ENCODE data around the gene TIMM8A. TPM values are rescaled to one million over a fixed set of nuclear protein-coding genes. Genes with fewer than 3 reads are reported as not detected.

Gene TIMM8A
- polyA plus RNA-seq, 1 donor from 2014 or later, result 7.2 TPM

- H3K9me3 ChIP-seq (ENCODE audit: low read length), result no peaks in the 10 kb centered on the region
- H4K20me1 ChIP-seq (ENCODE audit: insufficient read depth), result no peaks in the 10 kb centered on the region
- no peaks in the 10 kb centered on the region for H3K9me2 ChIP-seq (ENCODE audit: insufficient read depth, low read length)
- no peak overlapping the region for H3K9ac ChIP-seq (ENCODE audit: low read length)
- no peak overlapping the region for H3K27ac ChIP-seq (ENCODE audit: low read length)
- no peak overlapping the region for H3K4me3 ChIP-seq (ENCODE audit: low read length)
- no peaks in the 10 kb centered on the region for H3F3A ChIP-seq (ENCODE audit: insufficient read depth, low read length, poor library complexity, severe bottlenecking)
- H2AFZ ChIP-seq (ENCODE audit: low read depth, low read length), result no peak overlapping the region
- H3K27me3 ChIP-seq (ENCODE audit: insufficient read depth, low read depth, low read length), result no peaks in the 10 kb centered on the region
- no peak overlapping the region for H3K4me2 ChIP-seq (ENCODE audit: low read length)
- H3K36me3 ChIP-seq (ENCODE audit: insufficient read depth, low read length), result no peaks in the 10 kb centered on the region
- H3K79me2 ChIP-seq (replicated peaks; ENCODE audit: insufficient read depth, low read length), result no peaks in the 10 kb centered on the region
- TF ChIP-seq EP300 (conservative IDR thresholded peaks at IDR 0.05; ENCODE audit: poor library complexity, severe bottlenecking) (no peak), REST (IDR thresholded peaks at IDR 0.05; ENCODE audit: borderline replicate concordance) (no peak), SMC3 (conservative IDR thresholded peaks at IDR 0.05; ENCODE audit: poor library complexity) (no peak), CTCF (IDR thresholded peaks at IDR 0.05; ENCODE audit: poor library complexity, severe bottlenecking) (no peak), EZH2 (IDR thresholded peaks at IDR 0.05; ENCODE audit: borderline replicate concordance, insufficient read depth, low read length, poor library complexity, severe bottlenecking) (no peak), POLR2AphosphoS5 (IDR thresholded peaks at IDR 0.05) (no peak), RAD21 (conservative IDR thresholded peaks at IDR 0.05) (no peak), TAF1 (IDR thresholded peaks at IDR 0.05; ENCODE audit: low read depth) (no peak), MXI1 (conservative IDR thresholded peaks at IDR 0.05; ENCODE audit: poor library complexity, severe bottlenecking) (no peak)
These were observed 45.8 kb upstream of the TIMM8A start for GRCh38 chrX:101394372-101394771.

GRCh38 chrX:101393530-101394305 is 45.2 kb upstream of the TIMM8A start:
- Histone ChIP-seq H3K36me3 (ENCODE audit: insufficient read depth, low read length) (no peaks in the 10 kb centered on the region), H3K79me2 (replicated peaks; ENCODE audit: insufficient read depth, low read length) (no peaks in the 10 kb centered on the region), H3K27ac (ENCODE audit: low read length) (no peak overlapping the region), H3K4me3 (ENCODE audit: low read length) (no peak overlapping the region), H3K27me3 (ENCODE audit: insufficient read depth, low read depth, low read length) (no peaks in the 10 kb centered on the region), H2AFZ (ENCODE audit: low read depth, low read length) (no peak overlapping the region), H3K9me3 (ENCODE audit: low read length) (no peaks in the 10 kb centered on the region), H3K9me2 (ENCODE audit: insufficient read depth, low read length) (no peaks in the 10 kb centered on the region), H3K9ac (ENCODE audit: low read length) (no peak overlapping the region), H4K20me1 (ENCODE audit: insufficient read depth) (no peaks in the 10 kb centered on the region), H3F3A (ENCODE audit: insufficient read depth, low read length, poor library complexity, severe bottlenecking) (no peaks in the 10 kb centered on the region), H3K4me2 (ENCODE audit: low read length) (no peak overlapping the region)
- TF ChIP-seq TAF1 (IDR thresholded peaks at IDR 0.05; ENCODE audit: low read depth) (no peak), EP300 (conservative IDR thresholded peaks at IDR 0.05; ENCODE audit: poor library complexity, severe bottlenecking) (no peak), REST (IDR thresholded peaks at IDR 0.05; ENCODE audit: borderline replicate concordance) (no peak), MXI1 (conservative IDR thresholded peaks at IDR 0.05; ENCODE audit: poor library complexity, severe bottlenecking) (no peak), SMC3 (conservative IDR thresholded peaks at IDR 0.05; ENCODE audit: poor library complexity) (no peak), CTCF (IDR thresholded peaks at IDR 0.05; ENCODE audit: poor library complexity, severe bottlenecking) (no peak), EZH2 (IDR thresholded peaks at IDR 0.05; ENCODE audit: borderline replicate concordance, insufficient read depth, low read length, poor library complexity, severe bottlenecking) (no peak), RAD21 (conservative IDR thresholded peaks at IDR 0.05) (no peak), POLR2AphosphoS5 (IDR thresholded peaks at IDR 0.05) (no peak)

Measured in neural cell (in vitro differentiated cells).